Esophagus muscularis mucosa (tissue), 4 donors: Measurements from ENCODE around the gene PHACTR1. TPM values are rescaled to one million over a fixed set of nuclear protein-coding genes. Genes with fewer than 3 reads are reported as not detected.

Source experiments
- DNase-seq: peaks from one replicate; pipeline ENCODE4 v3.0.0-alpha.2; 2017; ENCODE audit errors: extremely low spot score
- H3K27ac ChIP-seq, 4 donors: fragments of 200-600 bp; sonication (generic); replicated peaks in 1 of 4; 1 replicate in 3 of 4; 2 replicates in 1 of 4; pipeline ENCODE4 v1.5.1; 2016 to 2019; ENCODE audit warnings: mild to moderate bottlenecking in 1 of 4
- H3K27me3 ChIP-seq, 4 donors: fragments of 200-600 bp; sonication (generic); one replicate each; pipeline versions ENCODE4 v1.5.1 to v1.6.0; 2016 to 2019
- H3K36me3 ChIP-seq, 4 donors: fragments of 200-600 bp; sonication (generic); one replicate each; pipeline ENCODE4 v1.5.1; 2016 to 2019
- H3K4me1 ChIP-seq, 4 donors: fragments of 200-600 bp; sonication (generic); one replicate each; pipeline ENCODE4 v1.5.1; 2016 to 2019
- H3K4me3 ChIP-seq, 4 donors: fragments of 200-600 bp; sonication (generic); 1 replicate in 2 of 4; 2 replicates in 2 of 4; pipeline ENCODE4 v1.5.1; 2016 to 2019; ENCODE audit warnings: mild to moderate bottlenecking in 4 of 4, moderate library complexity in 1 of 4
- H3K9me3 ChIP-seq, 4 donors: fragments of 200-600 bp; sonication (generic); 1 replicate in 3 of 4; 2 replicates in 1 of 4; pipeline ENCODE4 v1.5.1; 2016 to 2019
- CTCF ChIP-seq, 3 experiments: fragments of 200-600 bp in 2 of 3; fragments of 450-650 bp in 1 of 3; sonication (generic) in 2 of 3; IDR thresholded peaks; one replicate each; pipeline ENCODE4 v1.5.1; 2017 to 2019; ENCODE audit warnings: antibody characterized with exemption in 3 of 3, mild to moderate bottlenecking in 2 of 3, moderate library complexity in 1 of 3
- EP300 ChIP-seq: sonication (generic); formaldehyde crosslinking; IDR thresholded peaks from one replicate; pipeline ENCODE4 v1.6.1; 2017; ENCODE audit warnings: antibody characterized with exemption
- POLR2A ChIP-seq: fragments of 450-650 bp; IDR thresholded peaks from one replicate; pipeline ENCODE4 v1.6.1; 2017; ENCODE audit warnings: antibody characterized with exemption, moderate library complexity, mild to moderate bottlenecking, low read depth
- POLR2AphosphoS5 ChIP-seq, 2 donors: sonication (generic); formaldehyde crosslinking; IDR thresholded peaks; one replicate each; pipeline ENCODE4 v1.6.1; 2017; ENCODE audit warnings: antibody characterized with exemption in 2 of 2
- WGBS: methylation state at CpG from one replicate; pipeline ENCODE4 v1.1.5; 2018; 5-methylcytosine and 5-hydroxymethylcytosine counted together
- intact Hi-C: fragments of 100-400 bp; cut with DNase I; formaldehyde crosslinking; loops from one replicate; pipeline ENCODE4 v1.15.1; 2023
- total RNA-seq, 4 donors: library from RNA; depleted of rRNA; stranded (reverse); fragments of >200 nt; gene quantifications; one replicate each; pipeline versions ENCODE4 v1.1.0 to v1.2.1, GENCODE V29; 2016

PHACTR1 gene
- total RNA-seq, 4 donors from 2014 or later, result 0.83 to 4.2 (median 3.1) TPM

DNA sequence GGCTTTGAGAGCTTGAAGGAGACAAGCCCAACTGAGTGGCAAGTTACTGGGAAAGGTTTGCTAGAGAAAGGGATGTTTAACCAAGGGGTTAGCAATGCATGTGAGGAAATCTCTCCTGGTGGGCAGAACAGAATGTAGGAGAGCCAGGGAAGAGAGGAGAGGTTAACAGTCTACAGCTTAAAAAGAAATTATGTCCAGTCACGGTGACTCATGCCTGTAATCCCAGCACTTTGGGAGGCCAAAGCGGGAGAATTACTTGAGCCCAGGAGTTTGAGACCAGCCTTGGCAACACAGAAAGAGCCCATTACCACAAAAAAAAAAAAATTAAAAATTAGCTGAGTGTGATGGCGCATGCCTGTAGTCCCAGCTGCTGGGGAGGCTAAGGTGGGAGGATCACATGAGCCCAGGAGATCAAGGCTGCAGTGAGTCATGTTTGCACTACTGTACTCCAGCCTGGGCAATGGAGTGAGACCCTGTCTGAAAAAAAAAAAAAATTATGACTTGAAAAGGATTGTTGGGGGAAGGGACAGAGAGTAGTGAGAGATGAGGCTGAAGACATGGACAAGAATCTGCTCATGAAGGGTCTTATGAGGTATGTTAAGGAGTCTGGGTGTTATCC lies 346.8 kb downstream of the PHACTR1 start:
- DNase-seq, result no peak
- H3K4me3 ChIP-seq, result no peak overlapping the region
- TF ChIP-seq POLR2A (no peak), POLR2AphosphoS5 (IDR thresholded peaks at IDR 0.05) (no peak), EP300 (no peak), CTCF (IDR thresholded peaks at IDR 0.05) (no peak)
- H3K4me1 ChIP-seq, result peaks cover 0 to 10% (median 0%) of the 10 kb centered on the region in 4 donors
- intact Hi-C loops, result no loop called here
- no peaks in the 10 kb centered on the region for H3K36me3 ChIP-seq
- 89% methylated on average over 3 of the region's 3 CpGs for WGBS
- H3K9me3 ChIP-seq, result no peaks in the 10 kb centered on the region
- no peaks in the 10 kb centered on the region for H3K27me3 ChIP-seq
- H3K27ac ChIP-seq, result no peak overlapping the region

- H3K4me3 ChIP-seq, result no peak overlapping the region
- no peak for DNase-seq
- 65% methylated on average over 1 of the region's 1 CpG for WGBS
- H3K4me1 ChIP-seq, result peaks cover 0 to 14% (median 0%) of the 10 kb centered on the region in 4 donors
- H3K27me3 ChIP-seq, result no peaks in the 10 kb centered on the region
- no peaks in the 10 kb centered on the region for H3K36me3 ChIP-seq
- TF ChIP-seq EP300 (no peak), CTCF (IDR thresholded peaks at IDR 0.05) (no peak), POLR2AphosphoS5 (IDR thresholded peaks at IDR 0.05) (no peak), POLR2A (no peak)
- H3K9me3 ChIP-seq, result no peaks in the 10 kb centered on the region
- intact Hi-C loops, result no loop called here
- no peak overlapping the region for H3K27ac ChIP-seq
Observed at GRCh38 chr6:13065581-13065980, 349.0 kb downstream of the PHACTR1 start.

DNA sequence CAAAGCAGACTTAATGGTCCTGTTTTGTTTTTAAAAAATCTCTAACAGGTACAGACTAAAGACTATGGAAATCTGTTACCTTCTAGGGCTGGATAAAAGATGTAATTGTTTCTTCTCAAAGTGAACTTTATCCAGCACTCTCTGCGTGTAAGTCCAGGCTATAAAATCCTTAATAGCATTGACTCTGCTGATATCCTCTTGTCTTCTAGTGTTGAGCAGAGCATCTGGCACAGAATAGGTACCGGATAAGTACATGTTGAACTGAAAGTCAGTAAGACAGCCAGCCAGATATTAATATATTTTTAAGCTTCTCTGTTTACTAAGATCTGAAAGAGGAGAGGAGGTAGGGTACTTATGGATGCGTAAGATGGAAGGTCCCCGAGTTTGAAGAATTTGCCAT lies 349.5 kb downstream of the PHACTR1 start:
- peaks cover 0 to 14% (median 0%) of the 10 kb centered on the region in 4 donors for H3K4me1 ChIP-seq
- DNase-seq, result peak; percentile 24
- no peak overlapping the region for H3K27ac ChIP-seq
- H3K4me3 ChIP-seq, result no peak overlapping the region
- intact Hi-C loops, result no loop called here
- no peaks in the 10 kb centered on the region for H3K27me3 ChIP-seq
- no peaks in the 10 kb centered on the region for H3K36me3 ChIP-seq
- no peaks in the 10 kb centered on the region for H3K9me3 ChIP-seq
- TF ChIP-seq POLR2A, result no peak
- WGBS, result 90% methylated on average over 4 of the region's 4 CpGs

DNA sequence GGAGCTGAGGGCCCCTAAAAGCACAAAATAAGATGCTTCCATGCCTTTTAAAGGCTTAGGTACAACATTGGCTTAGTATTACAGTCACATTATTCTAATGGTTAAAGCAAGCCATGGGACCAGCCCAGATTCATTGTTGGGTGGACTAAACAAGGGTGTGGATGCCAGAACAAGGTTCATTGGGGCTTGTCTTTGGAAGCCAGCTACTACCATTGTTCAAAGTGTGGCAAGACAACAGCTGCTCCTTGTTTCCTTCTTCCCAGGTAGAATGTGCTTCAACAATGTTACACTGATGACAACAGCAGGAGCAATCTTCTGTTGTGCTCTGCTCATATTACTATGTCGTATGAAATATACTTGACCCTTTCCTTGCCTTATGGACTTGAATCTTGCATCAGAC lies 350.3 kb downstream of the PHACTR1 start:
- no peak for TF ChIP-seq POLR2A
- TF ChIP-seq EP300, result no peak
- Histone ChIP-seq H3K36me3 (no peaks in the 10 kb centered on the region), H3K27me3 (no peaks in the 10 kb centered on the region), H3K4me1 (peaks cover 0 to 17% (median 0%) of the 10 kb centered on the region in 4 donors), H3K9me3 (no peaks in the 10 kb centered on the region), H3K4me3 (no peak overlapping the region), H3K27ac (no peak overlapping the region)
- peak; percentile 26 for DNase-seq
- intact Hi-C loops, result no loop called here
- WGBS, result 61% methylated on average over 1 of the region's 1 CpG

- intact Hi-C loops, result no loop called here
- H3K27ac ChIP-seq, result no peak overlapping the region
- 65% methylated on average over 12 of the region's 12 CpGs for WGBS
Observed at GRCh38 chr6:13068586-13069210, 352.1 kb downstream of the PHACTR1 start.

More at GRCh38 chr6:13068586-13069210, 352.1 kb downstream of the PHACTR1 start:
- TF ChIP-seq EP300, result no peak
- TF ChIP-seq POLR2A, result no peak
- no peak for TF ChIP-seq CTCF (IDR thresholded peaks at IDR 0.05)
- no peak for TF ChIP-seq POLR2AphosphoS5 (IDR thresholded peaks at IDR 0.05)
- Histone ChIP-seq H3K9me3 (no peaks in the 10 kb centered on the region), H3K4me3 (no peak overlapping the region), H3K36me3 (no peaks in the 10 kb centered on the region), H3K4me1 (peaks cover 0 to 26% (median 0%) of the 10 kb centered on the region in 4 donors), H3K27me3 (no peaks in the 10 kb centered on the region)
- DNase-seq, result peak; percentile 24
